Measurements from ENCODE around the gene FRAS1. TPM values are rescaled to one million over a fixed set of nuclear protein-coding genes. Genes with fewer than 3 reads are reported as not detected.

FRAS1 gene
- total RNA-seq, 2 experiments from 2014 or later, result 0.23 to 0.53 TPM

GRCh38 chr4:78551420-78552351 lies 494.6 kb downstream of the FRAS1 start, which contains the start of gene ANXA3:
Gene ANXA3, plus strand, starts transcription at chr4:78551770. Its CDS starts 2,704 bp downstream, at chr4:78554474.
- H3K27me3 Mint-ChIP-seq, result peaks cover 18% of the 10 kb centered on the region
- POLR2A ChIA-PET, result no interaction called here
- H3K27ac Mint-ChIP-seq, result peak within 1 kb of the TSS; percentile 85
- peak; percentile 61 for DNase-seq
- H3K4me1 Mint-ChIP-seq, result peaks cover 21% of the 10 kb centered on the region
- H3K4me3 Mint-ChIP-seq, result peak within 1 kb of the TSS; percentile 90
- H3K9me3 Mint-ChIP-seq, result peaks cover 4% of the 10 kb centered on the region
- peak; percentile 70 for ATAC-seq (ENCODE audit: low read depth)
- peaks cover 17% of the 10 kb centered on the region for H3K36me3 Mint-ChIP-seq

- Mint-ChIP-seq H3K4me3 (peak overlapping the region; percentile 90), H3K9me3 (peaks cover 8% of the 10 kb centered on the region), H3K27me3 (peaks cover 18% of the 10 kb centered on the region), H3K27ac (peak overlapping the region; percentile 39), H3K36me3 (peaks cover 23% of the 10 kb centered on the region), H3K4me1 (peaks cover 23% of the 10 kb centered on the region)
- ATAC-seq (ENCODE audit: low read depth), result no peak
- no peak for DNase-seq
- POLR2A ChIA-PET, result no interaction called here
Observed at GRCh38 chr4:78552389-78553042, 495.4 kb downstream of the FRAS1 start.

- Mint-ChIP-seq H3K9me3 (peaks cover 8% of the 10 kb centered on the region), H3K27me3 (peaks cover 18% of the 10 kb centered on the region), H3K36me3 (peaks cover 24% of the 10 kb centered on the region), H3K27ac (no peak overlapping the region), H3K4me3 (no peak overlapping the region), H3K4me1 (peaks cover 23% of the 10 kb centered on the region)
- POLR2A ChIA-PET, result interaction anchor here (0.5 kb wide), 1 partner anchor 172 kb away, joined by 3 read pairs; no protein-coding TSS in a partner anchor
- ATAC-seq (ENCODE audit: low read depth) (no peak), DNase-seq (no peak)
Observed at GRCh38 chr4:78553043-78553396, 495.9 kb downstream of the FRAS1 start.

GRCh38 chr4:78553529-78554060 lies 496.5 kb downstream of the FRAS1 start:
- POLR2A ChIA-PET, result interaction anchor here (0.5 kb wide), 1 partner anchor 172 kb away, joined by 3 read pairs; no protein-coding TSS in a partner anchor
- DNase-seq (no peak), ATAC-seq (ENCODE audit: low read depth) (no peak)
- Mint-ChIP-seq H3K27me3 (peaks cover 18% of the 10 kb centered on the region), H3K36me3 (peaks cover 25% of the 10 kb centered on the region), H3K4me1 (peaks cover 23% of the 10 kb centered on the region), H3K4me3 (no peak overlapping the region), H3K27ac (no peak overlapping the region), H3K9me3 (peaks cover 8% of the 10 kb centered on the region)

GRCh38 chr4:78556665-78557064 lies 499.5 kb downstream of the FRAS1 start:
- H3K9me3 Mint-ChIP-seq, result peaks cover 8% of the 10 kb centered on the region
- H3K27me3 Mint-ChIP-seq, result no peaks in the 10 kb centered on the region
- peaks cover 25% of the 10 kb centered on the region for H3K36me3 Mint-ChIP-seq
- DNase-seq (no peak), ATAC-seq (ENCODE audit: low read depth) (no peak)
- H3K4me3 Mint-ChIP-seq, result no peak overlapping the region
- no peak overlapping the region for H3K27ac Mint-ChIP-seq
- H3K4me1 Mint-ChIP-seq, result peaks cover 16% of the 10 kb centered on the region
- POLR2A ChIA-PET, result no interaction called here

GRCh38 chr4:78557841-78558240 lies 500.7 kb downstream of the FRAS1 start:
- Mint-ChIP-seq H3K4me3 (no peak overlapping the region), H3K27ac (no peak overlapping the region), H3K27me3 (no peaks in the 10 kb centered on the region), H3K36me3 (peaks cover 26% of the 10 kb centered on the region), H3K4me1 (peaks cover 10% of the 10 kb centered on the region), H3K9me3 (peaks cover 8% of the 10 kb centered on the region)
- DNase-seq (no peak), ATAC-seq (ENCODE audit: low read depth) (no peak)
- POLR2A ChIA-PET, result no interaction called here

- Mint-ChIP-seq H3K27ac (no peak overlapping the region), H3K36me3 (peaks cover 26% of the 10 kb centered on the region), H3K9me3 (peaks cover 8% of the 10 kb centered on the region), H3K4me1 (peaks cover 5% of the 10 kb centered on the region), H3K4me3 (no peak overlapping the region), H3K27me3 (peaks cover 3% of the 10 kb centered on the region)
- ATAC-seq (ENCODE audit: low read depth) (no peak), DNase-seq (no peak)
- POLR2A ChIA-PET, result no interaction called here
Observed at GRCh38 chr4:78558410-78558809, 501.3 kb downstream of the FRAS1 start.

- Mint-ChIP-seq H3K27ac (no peak overlapping the region), H3K4me3 (no peak overlapping the region), H3K9me3 (peaks cover 4% of the 10 kb centered on the region), H3K4me1 (peaks cover 2% of the 10 kb centered on the region), H3K36me3 (peaks cover 14% of the 10 kb centered on the region), H3K27me3 (peaks cover 7% of the 10 kb centered on the region)
- POLR2A ChIA-PET, result no interaction called here
- DNase-seq (no peak), ATAC-seq (ENCODE audit: low read depth) (no peak)
Observed at GRCh38 chr4:78560296-78560963, 503.3 kb downstream of the FRAS1 start.

- DNase-seq, result no peak
- no peak for ATAC-seq (ENCODE audit: low read depth)
- peaks cover 12% of the 10 kb centered on the region for H3K36me3 Mint-ChIP-seq
- H3K4me1 Mint-ChIP-seq, result peaks cover 2% of the 10 kb centered on the region
- POLR2A ChIA-PET, result no interaction called here
- no peak overlapping the region for H3K4me3 Mint-ChIP-seq
- H3K27ac Mint-ChIP-seq, result no peak overlapping the region
- peaks cover 4% of the 10 kb centered on the region for H3K9me3 Mint-ChIP-seq
- peaks cover 7% of the 10 kb centered on the region for H3K27me3 Mint-ChIP-seq
Observed at GRCh38 chr4:78561677-78562076, 504.6 kb downstream of the FRAS1 start.

GRCh38 chr4:78562687-78563086 lies 505.6 kb downstream of the FRAS1 start:
- Mint-ChIP-seq H3K9me3 (no peaks in the 10 kb centered on the region), H3K4me1 (peaks cover 5% of the 10 kb centered on the region), H3K4me3 (no peak overlapping the region), H3K27ac (no peak overlapping the region), H3K27me3 (peaks cover 7% of the 10 kb centered on the region), H3K36me3 (peaks cover 8% of the 10 kb centered on the region)
- DNase-seq, result no peak
- no peak for ATAC-seq (ENCODE audit: low read depth)
- POLR2A ChIA-PET, result no interaction called here

- no peak overlapping the region for H3K27ac Mint-ChIP-seq
- DNase-seq (no peak), ATAC-seq (ENCODE audit: low read depth) (no peak)
- H3K4me1 Mint-ChIP-seq, result peaks cover 5% of the 10 kb centered on the region
- no peak overlapping the region for H3K4me3 Mint-ChIP-seq
- H3K27me3 Mint-ChIP-seq, result peaks cover 7% of the 10 kb centered on the region
- H3K9me3 Mint-ChIP-seq, result no peaks in the 10 kb centered on the region
- POLR2A ChIA-PET, result no interaction called here
- peaks cover 7% of the 10 kb centered on the region for H3K36me3 Mint-ChIP-seq
Observed at GRCh38 chr4:78565971-78566372, 508.8 kb downstream of the FRAS1 start.

GRCh38 chr4:78566834-78567499 lies 509.8 kb downstream of the FRAS1 start:
- DNase-seq (no peak), ATAC-seq (ENCODE audit: low read depth) (no peak)
- no peak overlapping the region for H3K4me3 Mint-ChIP-seq
- H3K27me3 Mint-ChIP-seq, result peaks cover 12% of the 10 kb centered on the region
- POLR2A ChIA-PET, result no interaction called here
- peaks cover 11% of the 10 kb centered on the region for H3K36me3 Mint-ChIP-seq
- H3K9me3 Mint-ChIP-seq, result no peaks in the 10 kb centered on the region
- H3K4me1 Mint-ChIP-seq, result peaks cover 5% of the 10 kb centered on the region
- H3K27ac Mint-ChIP-seq, result no peak overlapping the region

All from activated naive CD8-positive, alpha-beta T cell treated with anti-CD3 and anti-CD28 coated beads, Interleukin-2, amount 10 ng/mL, durations not matched to agents 7 days and 5 days (primary cell).